ENCODE data around the gene HSD17B14.
"Not testable (repeated sequence)": the region's sequence is repeated elsewhere in the genome, so short reads cannot be mapped to it uniquely, and the experiment has no call there.

Gene HSD17B14

DNA sequence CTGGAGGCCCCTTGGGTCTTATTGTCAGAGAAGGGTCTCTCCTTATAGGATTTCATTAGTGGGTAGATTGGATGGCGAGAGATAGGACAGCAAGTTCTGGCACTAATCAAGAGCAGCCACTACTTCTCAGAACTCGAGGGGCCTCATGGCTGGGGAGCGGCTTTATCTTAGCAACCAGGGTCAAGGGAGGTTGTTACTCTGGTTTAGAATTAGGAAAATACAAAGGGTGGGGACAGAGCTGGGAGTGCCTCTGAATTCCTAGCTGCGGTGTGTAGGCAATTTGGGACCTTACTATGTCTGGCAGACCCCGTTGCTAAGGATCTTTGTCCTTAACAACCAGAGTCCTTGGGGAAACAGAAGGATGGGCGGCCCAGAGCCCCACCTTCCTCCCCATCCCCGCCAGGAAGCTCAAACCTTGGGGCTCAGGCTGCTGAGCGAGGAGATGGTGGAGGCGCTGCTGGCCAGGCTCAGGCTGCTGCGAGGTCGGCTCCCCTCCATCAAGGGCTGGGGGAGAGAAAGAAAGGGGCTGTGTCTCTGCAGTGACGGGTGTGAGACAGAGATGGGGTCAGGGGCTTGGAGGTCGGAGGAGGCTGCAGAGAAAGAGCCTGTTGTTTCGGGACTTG is 30.9 kb upstream of the HSD17B14 start:
- no peak for DNase-seq (ENCODE audit: low read depth in 2 of 2)

DNA sequence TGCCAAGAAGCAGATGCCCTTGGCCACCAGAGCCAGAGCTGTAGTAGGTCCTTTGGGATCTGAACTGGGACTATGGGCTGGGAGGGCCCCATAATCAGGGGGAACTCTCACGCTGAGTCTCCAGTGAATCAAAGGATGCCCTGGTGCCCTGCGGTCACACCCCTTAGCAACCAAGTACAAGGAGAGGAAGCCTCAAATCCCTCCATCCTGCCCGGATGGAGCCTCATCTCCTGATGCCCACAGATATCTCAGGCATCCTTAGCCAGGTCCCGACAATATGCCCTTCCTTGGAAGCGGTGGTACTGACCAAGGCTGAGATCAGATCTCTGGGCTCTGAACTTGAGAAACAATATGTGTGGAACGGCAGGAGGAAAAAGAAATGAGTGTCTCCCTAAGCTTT is 30.4 kb upstream of the HSD17B14 start:
- no peak for DNase-seq (ENCODE audit: low read depth in 2 of 2)

DNA sequence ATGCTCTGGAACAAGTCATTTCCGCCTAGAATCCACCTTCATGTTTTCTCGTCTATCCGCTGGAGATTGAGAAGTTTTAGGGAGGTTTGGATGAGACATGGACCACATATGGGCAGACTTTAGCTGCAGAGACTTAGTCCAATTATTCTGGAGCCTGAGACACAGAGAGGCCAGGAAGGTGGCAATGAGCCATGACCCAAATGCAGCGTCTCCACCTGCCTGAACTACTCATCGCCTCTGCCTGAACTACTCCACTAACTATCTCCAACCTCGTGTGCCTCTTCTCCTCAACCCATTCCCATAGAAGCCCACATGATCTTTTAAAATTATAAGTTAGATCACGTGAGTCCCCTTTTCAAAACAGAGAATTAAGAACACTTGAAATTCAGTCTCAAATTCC is 26.5 kb upstream of the HSD17B14 start:
- DNase-seq (ENCODE audit: low read depth in 2 of 2): no peak

DNA sequence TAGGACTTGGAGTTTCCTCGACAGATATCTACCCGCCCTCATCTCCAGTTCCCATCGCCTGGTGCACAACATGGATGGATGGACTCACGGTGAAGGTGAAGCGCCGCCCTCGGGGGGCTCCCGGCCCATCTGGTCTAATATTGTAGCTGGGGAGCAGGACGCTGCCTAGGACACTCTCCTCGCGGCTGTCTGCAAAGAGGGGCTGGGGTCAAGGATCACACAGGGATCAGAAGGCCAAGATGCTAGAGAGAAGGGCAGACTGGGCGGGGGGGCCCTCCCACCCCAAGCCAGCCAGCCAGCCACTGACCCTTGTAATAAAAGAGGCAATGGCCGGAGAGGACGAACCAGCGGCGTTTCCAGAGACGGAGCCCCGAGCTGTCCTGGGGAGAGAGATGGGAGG is 25.0 kb upstream of the HSD17B14 start:
- no peak for DNase-seq (ENCODE audit: low read depth in 2 of 2)

DNA sequence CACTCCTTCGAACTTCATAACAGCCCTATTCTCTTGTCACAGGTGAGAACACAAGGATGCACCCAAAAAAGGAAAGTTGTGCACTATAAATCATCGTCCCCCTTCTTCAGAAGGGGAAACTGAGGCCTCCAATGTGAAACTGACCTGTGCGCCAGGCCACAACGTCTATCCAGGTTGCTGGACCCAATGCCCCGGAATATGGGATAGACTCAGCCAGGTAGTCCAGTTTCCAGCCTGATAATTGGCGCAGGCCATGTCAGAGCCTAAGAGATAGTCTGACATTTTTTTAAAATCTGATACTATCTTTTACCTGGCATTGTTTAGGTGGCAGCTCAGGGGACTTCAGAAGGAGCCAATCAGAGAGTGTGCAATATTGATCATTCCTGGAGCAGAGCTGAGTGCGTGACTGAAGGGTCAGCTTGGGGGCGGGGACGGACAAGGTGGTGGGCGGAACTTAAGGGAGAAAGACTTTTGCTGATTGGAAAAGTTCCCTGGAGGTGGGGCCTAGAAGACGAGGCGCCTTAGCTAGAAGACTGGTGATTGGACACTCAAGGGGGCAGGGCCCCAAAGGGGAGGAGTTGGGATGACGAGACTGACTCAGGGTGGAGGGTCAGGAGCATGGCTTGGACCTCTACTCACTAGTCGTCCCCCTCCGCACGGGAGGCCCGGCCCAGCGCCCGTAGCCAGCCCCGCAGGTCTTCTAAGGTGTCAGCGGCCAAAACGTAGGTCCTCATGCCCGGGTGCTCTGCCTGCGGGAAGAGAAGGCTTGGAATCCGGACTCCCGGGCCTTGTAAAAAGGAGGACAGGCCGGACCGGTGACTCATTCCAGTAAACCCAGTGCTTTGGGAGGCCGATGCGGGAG is 23.7 kb upstream of the HSD17B14 start:
- no peak for DNase-seq (ENCODE audit: low read depth in 2 of 2)

DNA sequence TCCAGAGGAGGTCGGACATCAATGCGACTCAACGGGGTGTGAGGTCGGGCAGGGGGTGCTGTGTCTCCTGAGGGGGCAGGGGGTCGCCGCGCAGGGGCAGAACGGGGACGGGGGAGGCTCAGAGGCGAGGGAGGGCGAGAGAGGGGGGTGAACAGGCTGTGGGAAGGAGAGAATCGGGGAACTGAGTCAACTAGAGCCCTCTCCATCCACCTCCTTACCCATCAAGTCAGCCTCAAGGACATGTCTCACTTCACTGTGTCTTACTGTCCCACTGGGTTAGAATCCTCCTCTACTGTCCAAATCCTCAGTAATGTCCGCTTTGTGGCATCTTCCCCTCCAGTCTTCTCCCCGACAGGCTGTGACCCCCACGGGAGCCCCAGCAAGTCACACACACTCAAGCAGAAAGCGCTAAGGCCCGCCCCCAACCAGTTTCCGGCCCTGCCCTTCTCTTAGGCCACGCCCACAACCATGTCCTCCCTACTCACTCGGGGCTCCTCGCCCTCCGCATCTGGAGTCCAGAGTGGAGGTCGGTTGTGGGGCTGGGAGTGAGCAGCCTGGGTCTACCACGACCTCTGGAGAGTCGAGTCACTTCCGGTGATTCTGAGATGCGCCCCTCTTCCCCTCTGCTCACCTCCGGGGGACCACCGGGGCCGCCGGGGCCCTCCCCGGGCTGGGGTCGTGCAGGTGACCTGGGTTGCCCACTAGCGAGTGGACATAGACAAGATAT is 22.9 kb upstream of the HSD17B14 start:
- DNase-seq (ENCODE audit: low read depth in 2 of 2): peak; percentile 61 to 74

DNA sequence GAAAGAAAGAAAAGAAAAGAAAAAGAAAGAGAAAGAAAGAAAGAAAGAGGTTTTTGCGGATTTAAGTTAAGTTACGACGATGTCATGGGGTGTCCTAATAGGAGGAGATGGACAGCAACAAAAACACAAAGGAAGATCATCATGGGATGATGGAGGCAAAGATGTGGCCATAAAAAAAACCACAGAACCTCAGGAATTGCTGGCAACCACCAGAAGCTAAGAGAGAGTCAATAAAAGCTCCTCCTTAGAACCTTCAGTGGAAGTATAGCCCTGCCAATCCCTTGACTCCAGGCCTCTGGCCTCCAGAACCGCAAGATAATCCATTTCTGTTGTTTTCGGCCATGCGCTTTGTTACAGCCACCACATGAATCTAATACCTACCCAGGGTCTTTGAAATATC is 20.6 kb upstream of the HSD17B14 start:
- no peak for DNase-seq (ENCODE audit: low read depth in 2 of 2)

DNA sequence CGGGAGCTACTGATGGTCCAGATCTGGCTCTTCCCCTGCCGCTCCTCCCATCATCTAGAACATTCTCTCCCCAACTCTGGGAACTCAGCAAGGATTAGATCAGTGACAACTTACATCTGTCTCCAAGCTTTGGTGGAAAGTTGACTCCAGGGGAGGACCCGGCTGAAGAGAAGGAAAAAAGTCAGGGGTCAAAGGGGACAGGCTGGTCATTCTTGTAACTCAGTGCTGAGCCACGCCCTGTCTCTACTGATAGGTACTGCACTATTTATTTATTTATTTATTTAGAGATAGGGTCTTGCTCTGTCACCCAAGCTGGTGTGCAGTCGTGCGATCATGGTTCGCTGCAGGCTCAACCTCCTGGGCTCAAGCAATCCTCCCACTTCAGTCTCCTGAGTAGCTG is 17.8 kb upstream of the HSD17B14 start:
- no peak for DNase-seq (ENCODE audit: low read depth in 2 of 2)

DNA sequence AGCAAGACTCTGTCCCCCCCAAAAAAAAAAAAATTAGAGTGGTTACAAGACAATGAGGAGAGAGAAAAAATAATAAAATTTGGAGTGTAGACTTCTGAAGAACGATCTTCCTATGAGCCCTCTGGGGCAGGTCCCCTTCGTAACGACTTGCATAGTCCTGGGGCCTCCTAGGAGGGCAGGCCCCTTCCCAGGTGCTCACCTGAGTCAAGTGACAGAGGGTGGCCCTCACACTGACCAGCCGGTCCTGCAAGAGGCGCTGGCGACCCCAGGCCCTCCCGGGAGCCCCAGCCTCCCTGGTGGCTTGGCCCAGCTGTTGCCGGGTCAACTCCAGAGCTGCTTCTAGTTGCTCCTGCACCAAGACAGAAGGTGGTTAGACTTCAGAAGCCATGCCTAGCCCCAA is 17.2 kb upstream of the HSD17B14 start:
- DNase-seq (ENCODE audit: low read depth in 2 of 2): no peak

DNA sequence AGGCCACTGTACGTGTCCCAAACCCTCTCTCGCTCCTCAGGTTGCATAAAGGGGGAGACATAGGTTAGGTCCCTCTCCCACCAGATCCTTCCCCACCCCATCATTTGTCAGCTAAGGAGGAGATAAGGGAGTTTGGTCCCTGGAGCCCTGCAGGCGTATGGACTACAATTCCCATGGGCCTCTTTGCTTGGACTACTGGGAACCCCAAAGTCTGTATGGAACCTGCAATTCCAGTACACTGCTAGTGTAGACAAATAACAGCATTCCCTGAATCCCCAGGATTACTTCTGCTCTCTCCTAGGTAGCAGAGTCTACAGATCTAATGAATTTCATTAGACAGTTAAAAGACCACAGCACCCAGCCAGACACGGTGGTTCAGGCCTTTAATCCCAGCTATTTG is 16.0 kb upstream of the HSD17B14 start:
- no peak for DNase-seq (ENCODE audit: low read depth in 2 of 2)

DNA sequence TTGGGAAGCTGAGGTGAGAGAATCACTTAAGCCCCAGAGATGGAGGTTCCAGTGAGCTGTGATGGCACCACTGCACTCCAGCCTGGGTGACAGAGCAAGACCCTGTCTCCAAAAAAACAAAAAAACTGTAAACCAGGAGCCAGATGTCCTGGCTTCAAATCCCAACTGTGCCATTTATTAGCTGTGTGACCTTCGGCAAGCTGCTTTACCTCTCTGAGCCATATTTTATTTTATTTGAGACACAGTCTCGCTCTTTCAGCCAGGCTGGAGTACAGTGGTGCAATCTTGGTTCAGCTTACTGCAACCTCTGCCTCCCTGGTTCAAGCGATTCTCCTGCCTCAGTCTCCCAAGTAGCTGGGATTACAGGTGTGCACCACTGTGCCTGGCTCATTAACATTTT is 10.4 kb upstream of the HSD17B14 start:
- DNase-seq (ENCODE audit: low read depth in 2 of 2): not testable (repeated sequence)

DNA sequence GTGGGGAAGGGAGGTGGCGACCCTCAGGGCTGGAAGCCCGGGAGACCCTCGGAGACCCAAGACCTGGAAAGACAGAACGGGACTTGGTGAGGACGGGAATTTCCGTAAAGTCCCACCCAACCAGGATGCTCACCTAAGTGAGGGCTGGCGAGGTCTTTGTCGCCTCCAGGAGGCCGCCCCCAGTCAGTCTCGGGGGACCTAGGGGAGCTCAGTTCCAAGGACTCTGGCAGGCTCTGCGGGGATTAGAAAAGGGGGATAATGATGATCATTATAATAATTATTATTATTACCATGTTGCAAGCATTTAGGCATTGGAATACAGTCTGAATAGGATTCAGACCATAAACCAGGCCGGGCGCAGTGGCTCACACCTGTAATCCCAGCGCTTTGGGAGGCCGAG is 9.1 kb upstream of the HSD17B14 start:
- DNase-seq (ENCODE audit: low read depth in 2 of 2): no peak

DNA sequence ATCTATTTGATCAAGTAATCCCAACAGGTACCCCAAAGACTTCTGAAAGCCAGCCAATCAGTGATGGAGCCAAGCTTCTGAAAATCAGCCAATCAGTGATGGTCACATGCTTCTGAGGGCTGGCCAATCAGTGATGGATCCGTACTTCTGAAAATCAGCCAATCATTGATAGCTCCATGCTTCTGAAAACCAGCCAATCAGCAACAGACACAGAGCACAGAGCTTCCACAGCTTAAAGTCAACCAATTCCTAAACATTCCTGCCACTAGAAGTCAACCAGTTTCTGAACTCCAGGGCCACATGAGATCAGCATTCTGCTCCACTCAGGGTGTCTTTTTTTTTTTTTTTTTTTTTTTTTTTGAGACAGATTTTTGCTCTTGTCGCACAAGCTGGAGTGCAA is 8.2 kb upstream of the HSD17B14 start:
- no peak for DNase-seq (ENCODE audit: low read depth in 2 of 2)

DNA sequence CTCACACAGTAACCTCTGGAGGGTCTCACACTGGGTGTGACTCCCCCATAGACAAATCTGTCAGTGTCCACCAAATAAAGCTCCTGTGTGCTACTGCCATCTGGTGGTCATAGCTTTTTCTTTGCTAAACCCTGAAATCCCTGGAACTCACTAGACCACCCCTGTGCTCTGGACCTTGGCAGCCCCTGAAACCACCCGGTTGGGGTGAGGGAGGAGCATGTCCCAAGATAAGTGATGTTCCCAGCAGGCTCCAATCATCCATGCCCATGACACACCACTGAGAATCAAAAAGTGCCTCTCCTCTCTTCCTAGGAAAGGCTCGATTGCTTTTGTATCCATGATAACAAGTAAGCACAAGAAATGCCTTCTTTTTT is 6.5 kb upstream of the HSD17B14 start:
- no peak for DNase-seq (ENCODE audit: low read depth in 2 of 2)

DNA sequence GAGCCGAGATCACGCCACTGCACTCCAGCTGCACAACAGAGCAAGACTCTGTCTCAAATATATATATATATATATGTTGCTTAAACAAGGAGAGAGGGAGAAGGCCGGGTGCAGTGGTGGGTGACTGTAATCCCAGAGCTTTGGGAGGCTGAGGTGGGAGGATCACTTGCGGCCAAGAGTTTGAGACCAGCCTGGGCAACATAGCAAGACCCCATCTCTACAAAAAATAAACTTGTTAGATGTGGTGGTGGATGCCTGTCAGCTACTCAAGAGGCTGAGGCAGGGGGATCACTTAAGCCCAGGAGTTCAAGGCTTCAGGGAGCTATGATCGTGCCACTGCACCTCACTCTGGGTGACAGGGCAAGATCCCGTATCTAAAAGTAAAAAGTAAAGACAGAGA is 5.3 kb upstream of the HSD17B14 start:
- no peak for DNase-seq (ENCODE audit: low read depth in 2 of 2)

DNA sequence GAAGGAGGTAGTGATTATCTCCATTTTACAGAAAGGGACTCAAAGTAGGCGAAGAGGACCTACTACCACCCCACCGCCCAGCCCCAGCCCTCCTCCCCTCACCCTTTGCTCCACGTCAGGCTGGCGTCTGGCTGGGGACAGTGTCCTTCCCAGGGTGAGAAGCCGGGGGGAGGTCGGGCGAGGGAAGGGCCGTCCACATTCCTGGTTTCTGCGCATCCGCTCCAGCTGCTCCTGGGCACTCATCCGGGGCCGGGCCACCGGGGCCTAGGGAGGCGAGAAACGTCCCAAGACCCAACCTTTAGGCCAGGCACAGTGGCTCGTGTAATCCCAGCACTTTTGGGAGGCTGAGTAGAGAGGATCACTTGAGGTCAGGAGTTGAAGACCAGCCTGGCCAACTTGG is 4.8 kb upstream of the HSD17B14 start:
- no peak for DNase-seq (ENCODE audit: low read depth in 2 of 2)

DNA sequence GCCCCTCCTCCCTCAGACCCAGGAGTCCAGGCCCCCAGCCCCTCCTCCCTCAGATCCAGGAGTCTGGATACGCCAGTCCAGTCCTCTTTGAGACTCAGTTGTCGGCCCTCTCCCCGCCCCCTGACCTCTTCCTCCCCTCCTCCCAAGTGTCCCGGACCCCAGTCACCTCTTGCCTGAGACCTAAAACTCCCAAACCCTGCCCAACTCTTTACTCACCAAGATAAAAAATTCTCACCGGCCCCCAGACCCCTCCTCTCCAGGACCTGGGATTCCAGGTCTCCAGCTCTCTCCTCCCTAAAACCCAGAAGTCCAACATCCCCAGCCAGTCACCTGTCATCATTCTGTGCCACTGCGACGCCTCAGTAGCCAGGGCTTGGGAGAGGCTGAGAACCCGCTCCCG is 1.4 kb upstream of the HSD17B14 start:
- no peak for DNase-seq (ENCODE audit: low read depth in 2 of 2)

DNA sequence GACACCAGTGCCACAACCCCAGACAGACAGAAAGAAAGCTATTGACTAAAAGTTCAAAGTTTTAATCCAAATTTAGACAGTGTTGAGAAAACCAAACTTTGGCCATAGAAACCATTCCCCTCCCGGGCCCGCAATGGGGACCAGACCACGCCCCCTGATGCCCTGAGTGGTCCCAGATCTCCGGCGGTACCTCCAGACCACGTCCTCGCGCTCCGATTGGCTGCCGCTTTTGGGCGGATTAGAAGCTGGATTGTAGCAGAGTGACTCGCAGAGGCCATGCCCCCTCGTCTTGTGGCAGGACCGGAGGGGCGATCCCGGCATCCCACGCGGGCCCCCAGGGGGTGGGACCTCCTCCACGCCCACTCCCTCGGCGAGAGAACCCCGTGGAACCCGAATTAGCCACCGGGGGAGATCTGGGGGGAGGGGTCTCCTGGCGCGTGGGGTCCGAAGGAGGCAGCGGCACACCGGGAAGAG is 797 bp upstream of the HSD17B14 start:
- DNase-seq (ENCODE audit: low read depth in 2 of 2): peak; percentile 80 to 86

DNA sequence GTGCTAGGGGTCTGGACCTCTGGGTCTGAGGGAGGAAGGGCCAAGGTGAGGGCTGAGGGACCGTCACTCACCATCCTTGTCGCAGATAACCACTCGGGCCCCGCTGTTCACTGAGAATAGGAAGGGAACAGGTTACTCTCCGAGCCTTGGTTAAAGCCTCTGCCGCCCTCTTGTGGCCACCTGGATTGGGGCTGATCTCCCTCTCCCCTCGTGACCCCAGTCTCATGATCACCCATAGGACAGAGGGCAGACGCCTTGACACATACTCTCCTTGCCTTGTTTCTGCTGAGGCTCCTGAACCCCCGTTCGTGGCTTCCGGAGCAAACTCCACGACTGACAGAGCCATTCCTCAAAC is 580 bp downstream of the HSD17B14 start:
- DNase-seq (ENCODE audit: low read depth in 2 of 2): peak; percentile 83

DNA sequence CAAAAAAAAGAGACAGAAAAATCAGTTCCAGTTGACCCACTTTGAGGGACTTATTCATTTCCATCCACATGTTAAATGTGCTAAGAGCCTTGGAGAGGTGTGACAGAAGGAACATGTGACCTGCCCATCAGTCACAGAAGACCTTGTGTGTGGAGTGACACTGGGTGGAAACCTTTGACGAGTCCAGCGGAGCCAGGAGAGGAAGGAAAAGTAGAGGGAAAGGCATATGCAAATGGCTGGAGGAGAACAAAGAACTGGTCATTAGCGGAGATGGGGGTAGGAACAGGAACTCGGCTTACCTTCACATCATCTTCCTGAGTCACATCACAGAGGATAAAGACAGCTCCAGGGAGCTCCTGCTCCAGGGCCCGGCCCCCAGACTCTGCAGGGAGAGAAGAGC is 2.3 kb downstream of the HSD17B14 start:
- DNase-seq (ENCODE audit: low read depth in 2 of 2): no peak

DNA sequence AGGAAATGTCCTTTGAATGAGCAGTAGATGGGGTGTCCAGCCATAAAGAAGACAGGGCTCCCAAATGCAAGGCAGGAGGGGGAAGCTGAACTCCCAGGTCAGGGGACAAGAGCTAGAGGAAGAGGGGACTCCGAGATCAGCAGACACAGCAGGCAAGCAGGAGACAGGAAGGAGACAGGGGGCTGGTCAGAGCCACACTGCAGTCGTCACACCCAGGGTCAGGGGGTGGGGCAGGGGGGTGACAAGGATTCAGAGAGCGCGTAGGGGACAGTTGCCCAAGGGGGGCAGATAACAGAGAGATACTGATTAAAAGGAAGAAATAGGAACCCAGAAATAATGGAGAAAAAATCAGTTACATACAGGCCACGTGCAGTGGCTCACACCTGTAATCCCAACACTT is 3.2 kb downstream of the HSD17B14 start:
- no peak for DNase-seq (ENCODE audit: low read depth in 2 of 2)

DNA sequence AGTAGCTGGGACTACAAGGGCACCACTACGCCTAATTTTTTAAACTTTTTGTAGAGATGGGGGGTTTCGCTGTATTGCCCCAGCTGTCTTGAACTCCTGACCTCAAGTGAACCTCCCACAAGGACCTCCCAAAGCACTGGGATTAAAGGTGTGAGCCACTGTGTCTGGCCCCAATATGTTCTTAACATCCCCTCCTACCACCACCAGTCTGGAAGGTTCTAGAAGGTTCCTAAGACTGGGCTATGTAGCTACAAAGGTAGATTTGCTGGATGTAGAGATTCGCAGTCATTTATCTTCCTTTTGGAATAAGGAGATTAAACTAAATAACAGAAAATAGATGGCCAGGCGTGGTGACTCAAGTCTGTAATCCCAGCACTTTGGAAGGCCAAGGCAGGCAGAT is 5.3 kb downstream of the HSD17B14 start:
- DNase-seq (ENCODE audit: low read depth in 2 of 2): no peak

DNA sequence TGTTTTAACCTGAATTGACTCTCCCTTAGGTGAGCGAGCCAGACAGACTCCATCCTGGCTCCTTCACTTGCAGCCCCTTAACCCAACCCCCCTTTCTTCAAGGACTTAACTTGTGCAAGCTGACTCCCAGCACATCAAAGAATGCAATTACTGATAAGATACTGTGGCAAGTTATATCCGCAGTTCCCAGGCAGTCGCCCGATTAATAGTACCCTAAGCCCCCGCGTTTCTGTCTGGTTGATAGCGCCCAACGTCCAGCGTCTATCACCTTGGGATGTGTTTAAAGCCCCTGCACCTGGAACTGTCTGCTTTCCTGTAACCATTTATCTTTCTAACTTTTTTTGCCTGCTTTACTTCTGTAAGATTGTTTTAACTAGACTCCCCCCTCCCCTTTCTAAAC is 6.2 kb downstream of the HSD17B14 start:
- DNase-seq (ENCODE audit: low read depth in 2 of 2): no peak

Measured in stimulated activated CD8-positive, alpha-beta memory T cell treated with anti-CD3 and anti-CD28 coated beads, Interleukin-15, amount 100 ng/mL, for 48 hours (primary cell).